Hepatic stellate cell (primary cell): ENCODE results near the gene SERPINF2.
A peak's percentile ranks its signal among the peaks of the same experiment; 100 is the strongest.
"Not testable (repeated sequence)": the region's sequence is repeated elsewhere in the genome, so short reads cannot be mapped to it uniquely, and the experiment has no call there.

Experiments used
- DNase-seq: peaks from one replicate; pipeline ENCODE4 v3.0.0; 2011; ENCODE audit warnings: low spot score

The SERPINF2 gene

DNA sequence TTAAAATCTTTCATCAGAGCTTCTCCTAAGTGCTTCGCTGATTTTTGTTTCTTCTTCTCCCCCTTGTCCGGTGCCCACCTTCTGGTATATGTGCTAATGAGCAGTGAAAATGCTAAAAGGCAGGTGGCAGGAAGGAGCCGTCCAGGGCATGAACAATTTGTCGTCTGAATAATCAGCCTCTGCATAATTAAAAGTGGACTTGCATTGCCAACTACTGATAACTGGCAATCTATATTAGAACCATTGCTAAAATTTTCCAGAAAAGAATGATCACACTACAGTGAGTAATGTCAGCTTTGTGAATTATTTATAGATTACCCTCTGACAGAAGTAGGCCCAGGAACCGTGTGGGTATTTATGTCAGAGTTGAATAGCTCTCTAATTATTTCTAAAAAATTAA lies 47.3 kb downstream of the SERPINF2 start:
- DNase-seq: no peak

DNA sequence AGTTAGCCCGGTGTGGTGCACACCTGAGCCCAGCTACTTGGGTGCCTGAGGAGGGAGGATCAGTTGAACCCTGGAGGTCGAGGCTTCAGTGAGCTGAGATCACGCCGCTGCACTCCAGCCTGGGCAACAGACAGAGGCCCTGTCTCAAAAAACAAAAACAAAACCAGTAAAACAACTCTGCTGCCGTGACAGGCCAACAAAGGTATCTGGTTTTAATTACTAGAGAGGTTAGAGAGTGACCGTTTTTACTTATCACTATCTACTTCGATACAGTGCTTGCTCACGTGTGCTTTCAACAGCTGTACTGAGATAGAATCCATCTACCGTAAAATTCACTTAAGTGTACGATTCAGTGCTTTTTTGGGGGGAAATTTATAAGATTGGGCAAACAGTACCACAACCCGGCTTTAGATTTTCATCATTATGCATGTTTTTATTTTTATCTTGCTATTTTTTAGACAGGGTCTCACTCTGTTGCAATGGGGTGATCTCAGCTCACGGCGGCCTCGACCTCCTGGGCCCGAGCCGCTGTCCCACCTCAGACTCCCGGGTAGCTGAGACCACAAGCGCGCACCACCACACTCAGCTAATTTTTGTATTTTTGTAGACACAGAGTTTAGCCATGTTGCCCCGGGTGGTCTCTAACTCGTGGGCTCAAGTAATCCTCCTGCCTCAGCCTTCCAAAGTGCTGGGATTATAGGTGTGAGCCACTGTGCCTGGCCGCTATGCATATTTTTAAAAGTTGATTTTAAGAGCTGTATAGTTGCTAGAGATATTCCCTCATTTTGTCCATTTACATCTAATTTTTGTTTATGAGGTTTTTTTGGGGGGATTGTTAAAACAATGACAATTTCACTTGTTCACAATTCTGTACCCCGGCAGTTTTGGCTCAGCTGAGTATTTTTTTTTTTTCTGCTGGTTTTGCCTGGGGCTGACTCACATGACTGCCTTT lies 50.1 kb downstream of the SERPINF2 start:
- DNase-seq: no peak

DNA sequence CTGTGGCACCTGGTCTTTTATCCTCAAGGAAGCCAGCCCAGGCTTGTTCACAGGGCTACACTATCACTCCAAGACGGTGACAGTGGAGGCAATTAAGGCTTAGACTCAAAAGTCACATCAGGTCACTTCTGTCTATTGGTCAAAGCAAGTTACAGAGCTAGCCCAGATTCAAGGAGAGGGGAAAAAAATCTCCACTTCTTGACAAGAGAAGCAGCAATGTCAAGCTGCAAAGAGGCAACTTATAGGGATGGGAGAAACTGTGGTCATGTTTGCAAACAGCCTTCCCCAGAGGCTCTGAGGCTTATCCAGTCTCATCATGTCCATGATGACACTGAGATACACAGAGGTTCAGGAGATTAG lies 50.8 kb downstream of the SERPINF2 start:
- no peak for DNase-seq

DNA sequence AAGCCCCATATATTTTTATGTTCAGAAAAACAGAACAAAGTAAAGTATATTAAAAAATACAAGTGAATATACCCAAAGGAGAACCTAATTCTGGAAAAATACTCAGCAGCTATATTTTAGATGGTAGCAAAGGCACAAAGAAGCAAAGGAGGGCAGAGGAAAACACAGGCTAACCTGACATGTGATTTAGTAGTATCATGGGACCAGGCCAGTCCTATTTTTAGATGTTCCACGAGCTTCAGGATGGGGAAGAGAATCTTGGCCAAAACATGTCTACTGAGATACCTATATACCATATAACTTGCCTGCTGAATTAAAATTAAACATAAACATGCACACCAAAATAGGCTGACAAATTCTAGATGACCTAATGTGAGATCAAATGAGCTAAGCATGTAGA lies 54.1 kb downstream of the SERPINF2 start:
- peak; percentile 27 for DNase-seq

DNA sequence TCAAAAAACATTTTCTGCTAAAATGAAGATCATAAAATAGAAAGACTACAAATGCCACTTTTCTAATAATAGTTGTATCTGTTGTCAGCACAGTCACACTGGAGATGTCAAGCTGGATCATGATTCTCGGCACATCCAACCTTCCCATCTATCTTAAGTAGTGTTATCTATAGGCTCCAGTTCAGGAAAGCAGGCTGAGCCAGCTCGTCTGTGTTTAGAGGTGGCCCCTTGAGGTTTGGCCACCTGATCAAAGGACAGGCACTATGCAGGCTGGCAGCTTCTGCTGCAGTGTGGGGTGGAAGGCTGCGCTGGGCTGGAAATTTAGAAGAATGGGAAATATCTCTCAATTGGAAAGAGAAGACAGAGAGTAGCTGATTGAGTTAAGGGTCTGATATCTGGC lies 54.7 kb downstream of the SERPINF2 start:
- no peak for DNase-seq

DNA sequence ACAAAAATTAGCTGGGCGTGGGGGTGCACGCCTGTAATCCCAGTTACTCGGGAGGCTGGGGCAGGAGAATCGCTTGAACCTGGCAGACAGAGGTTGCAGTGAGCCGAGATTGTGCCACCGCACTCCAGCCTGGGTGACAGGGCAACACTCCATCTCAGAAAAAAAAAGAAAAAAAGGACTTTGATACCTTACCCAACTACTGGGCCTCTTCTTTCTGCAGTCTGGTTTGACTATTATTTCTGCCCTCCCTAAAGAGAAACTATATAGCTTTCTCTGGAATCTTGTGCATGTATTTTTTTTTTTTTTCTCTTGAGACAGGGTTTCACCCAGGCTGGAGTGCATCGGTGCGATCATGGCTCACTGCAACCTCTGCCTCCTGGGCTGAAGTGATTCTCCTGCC lies 55.2 kb downstream of the SERPINF2 start:
- not testable (repeated sequence) for DNase-seq

DNA sequence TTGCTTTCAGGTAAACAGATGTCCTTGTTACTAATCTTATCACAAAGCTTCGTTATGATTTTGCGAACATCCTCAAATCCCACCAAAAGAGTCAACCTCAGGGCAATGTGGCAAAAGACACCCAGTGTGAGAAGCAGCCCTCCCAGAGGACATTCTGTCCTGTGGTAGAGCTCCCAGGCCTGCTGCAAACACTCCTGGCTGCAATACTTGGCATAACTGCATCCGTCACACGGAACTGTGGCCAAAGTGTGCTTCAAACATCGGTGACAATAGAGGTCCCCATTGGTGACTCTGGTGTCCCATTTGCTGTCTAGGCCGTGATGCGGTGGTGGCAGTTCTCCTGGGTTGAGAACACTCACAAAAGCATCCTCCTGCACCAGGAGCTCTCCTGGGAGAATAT lies 57.6 kb downstream of the SERPINF2 start:
- no peak for DNase-seq

DNA sequence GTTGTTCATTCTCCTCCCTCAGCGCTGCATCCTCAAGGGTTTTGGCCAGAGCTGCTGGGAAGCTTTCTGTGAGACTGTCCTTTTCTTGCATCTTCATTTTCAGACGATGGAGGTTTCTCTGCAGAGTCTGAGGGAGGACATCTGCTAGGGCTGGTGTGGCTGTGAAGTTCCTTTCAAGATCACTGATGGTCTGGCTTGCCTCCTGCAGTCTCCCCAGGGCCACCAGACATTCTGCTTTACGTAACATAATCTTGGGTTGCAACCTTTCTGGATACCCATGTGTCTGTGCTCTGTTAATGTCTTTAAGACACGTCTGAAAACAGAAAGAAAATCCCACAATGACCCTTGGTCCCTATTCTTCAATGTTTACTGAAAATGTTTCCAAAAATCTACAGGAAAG lies 58.0 kb downstream of the SERPINF2 start:
- DNase-seq: no peak

DNA sequence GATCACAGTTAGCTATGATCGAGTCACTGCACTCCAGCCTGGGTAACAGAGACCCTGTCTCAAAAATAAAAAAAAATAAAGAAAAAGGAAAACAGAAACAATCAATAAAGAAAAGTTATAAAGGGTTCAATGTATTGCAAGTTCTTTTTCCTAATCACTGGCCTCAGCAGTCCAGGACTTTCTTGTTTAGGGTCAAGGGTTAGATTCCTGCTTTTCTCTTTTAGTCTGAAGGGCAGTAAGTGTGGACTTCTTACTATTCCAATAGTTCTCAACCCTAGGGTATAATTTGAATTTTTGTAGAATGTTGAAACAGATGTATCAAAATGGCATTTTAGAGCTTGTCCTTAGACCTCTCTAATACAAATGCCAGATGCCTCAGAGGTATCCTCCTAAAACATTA lies 59.8 kb downstream of the SERPINF2 start:
- no peak for DNase-seq

DNA sequence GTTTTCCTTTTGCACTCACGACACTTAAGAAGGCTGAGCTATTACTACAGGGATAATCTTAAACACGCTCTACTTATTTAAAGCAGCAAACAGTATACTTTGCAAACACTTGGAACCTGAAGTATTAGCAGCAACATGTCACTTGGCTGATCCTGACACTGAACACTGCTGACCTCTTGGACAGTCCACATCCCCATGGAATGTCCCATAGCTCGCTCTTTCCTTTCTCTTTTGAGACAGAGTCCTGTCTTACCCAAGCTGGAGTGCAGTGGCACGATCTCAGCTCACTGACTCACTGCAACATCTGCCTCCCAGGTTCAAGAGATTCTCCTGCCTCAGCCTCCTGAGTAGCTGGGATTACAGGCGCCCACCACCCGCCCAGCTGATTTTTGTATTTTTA lies 60.6 kb downstream of the SERPINF2 start:
- DNase-seq: no peak
